Prostate gland (tissue), 2 donors: Measurements from ENCODE around the gene PTEN.

Experiments
- CTCF ChIP-seq, 4 experiments: fragments of 200-600 bp in 2 of 4; fragments of 450-650 bp in 2 of 4; sonication (generic) in 2 of 4; IDR thresholded peaks; 1 replicate in 3 of 4; 2 replicates in 1 of 4; pipeline ENCODE4 v1.5.1; 2016 to 2019; ENCODE audit warnings: antibody characterized with exemption in 4 of 4, mild to moderate bottlenecking in 2 of 4, moderate library complexity in 2 of 4
- POLR2A ChIP-seq: fragments of 450-650 bp; IDR thresholded peaks from one replicate; pipeline ENCODE4 v1.6.1; 2016; ENCODE audit warnings: antibody characterized with exemption, mild to moderate bottlenecking

DNA sequence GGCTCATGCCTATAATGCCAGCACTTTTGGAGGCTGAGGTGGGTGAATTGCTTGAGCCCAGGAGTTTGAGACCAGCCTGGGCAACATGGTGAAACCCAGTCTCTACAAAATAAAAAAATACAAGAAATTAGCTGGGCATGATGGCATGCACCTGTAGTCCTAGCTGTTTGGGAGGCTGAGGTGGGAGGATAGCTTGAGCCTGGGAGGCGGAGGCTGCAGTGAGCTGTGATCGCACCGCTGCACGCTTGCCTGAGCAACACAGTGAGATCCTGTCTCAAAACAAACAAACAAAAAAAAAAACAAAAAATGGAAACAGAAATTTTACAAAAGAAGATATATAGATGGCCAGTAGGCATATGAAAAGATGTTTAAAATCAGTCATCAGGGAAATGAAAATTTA lies 57.1 kb downstream of the PTEN start:
- TF ChIP-seq POLR2A (no peak), CTCF (IDR thresholded peaks at IDR 0.05) (no peak)
